Ascending aorta (tissue), 2 donors: ENCODE results near the gene REV3L. TPM values are rescaled to one million over a fixed set of nuclear protein-coding genes. Genes with fewer than 3 reads are reported as not detected.

Source experiments
- DNase-seq, 2 donors: peaks; one replicate each; pipeline ENCODE4 v3.0.0-alpha.2; 2019; ENCODE audit warnings: low spot score in 2 of 2
- H3K27ac ChIP-seq, 2 donors: fragments of 200-600 bp; sonication (generic); one replicate each; pipeline ENCODE4 v1.5.1; 2016 to 2017; ENCODE audit warnings: mild to moderate bottlenecking in 1 of 2
- H3K27me3 ChIP-seq: fragments of 200-600 bp; sonication (generic); one replicate; pipeline ENCODE4 v1.5.1; 2017
- H3K36me3 ChIP-seq, 2 donors: fragments of 200-600 bp; sonication (generic); one replicate each; pipeline ENCODE4 v1.5.1; 2016
- H3K4me1 ChIP-seq, 2 donors: fragments of 200-600 bp; sonication (generic); one replicate each; pipeline ENCODE4 v1.5.1; 2016 to 2017; ENCODE audit warnings: mild to moderate bottlenecking in 1 of 2
- H3K4me3 ChIP-seq, 2 donors: fragments of 200-600 bp; sonication (generic); one replicate each; pipeline ENCODE4 v1.5.1; 2016 to 2017; ENCODE audit warnings: mild to moderate bottlenecking in 1 of 2
- H3K9me3 ChIP-seq, 2 donors: fragments of 200-600 bp; sonication (generic); one replicate each; pipeline ENCODE4 v1.5.1; 2016
- intact Hi-C: fragments of 100-400 bp; cut with DNase I; formaldehyde crosslinking; loops from one replicate; pipeline ENCODE4 v1.15.1; 2023
- total RNA-seq: library from RNA; depleted of rRNA; stranded (reverse); fragments of >200 nt; gene quantifications from one replicate; pipeline ENCODE4 v1.1.0, GENCODE V29; 2016
- TF ChIP-seq, protein P1 (sequence below), 3 experiments: fragments of 200-600 bp in 2 of 3; fragments of 450-650 bp in 1 of 3; sonication (generic) in 2 of 3; IDR thresholded peaks; one replicate each; pipeline ENCODE4 v1.5.1; 2016 to 2019; ENCODE audit warnings: antibody characterized with exemption in 3 of 3, mild to moderate bottlenecking in 1 of 3, moderate library complexity in 1 of 3

REV3L gene, protein sequence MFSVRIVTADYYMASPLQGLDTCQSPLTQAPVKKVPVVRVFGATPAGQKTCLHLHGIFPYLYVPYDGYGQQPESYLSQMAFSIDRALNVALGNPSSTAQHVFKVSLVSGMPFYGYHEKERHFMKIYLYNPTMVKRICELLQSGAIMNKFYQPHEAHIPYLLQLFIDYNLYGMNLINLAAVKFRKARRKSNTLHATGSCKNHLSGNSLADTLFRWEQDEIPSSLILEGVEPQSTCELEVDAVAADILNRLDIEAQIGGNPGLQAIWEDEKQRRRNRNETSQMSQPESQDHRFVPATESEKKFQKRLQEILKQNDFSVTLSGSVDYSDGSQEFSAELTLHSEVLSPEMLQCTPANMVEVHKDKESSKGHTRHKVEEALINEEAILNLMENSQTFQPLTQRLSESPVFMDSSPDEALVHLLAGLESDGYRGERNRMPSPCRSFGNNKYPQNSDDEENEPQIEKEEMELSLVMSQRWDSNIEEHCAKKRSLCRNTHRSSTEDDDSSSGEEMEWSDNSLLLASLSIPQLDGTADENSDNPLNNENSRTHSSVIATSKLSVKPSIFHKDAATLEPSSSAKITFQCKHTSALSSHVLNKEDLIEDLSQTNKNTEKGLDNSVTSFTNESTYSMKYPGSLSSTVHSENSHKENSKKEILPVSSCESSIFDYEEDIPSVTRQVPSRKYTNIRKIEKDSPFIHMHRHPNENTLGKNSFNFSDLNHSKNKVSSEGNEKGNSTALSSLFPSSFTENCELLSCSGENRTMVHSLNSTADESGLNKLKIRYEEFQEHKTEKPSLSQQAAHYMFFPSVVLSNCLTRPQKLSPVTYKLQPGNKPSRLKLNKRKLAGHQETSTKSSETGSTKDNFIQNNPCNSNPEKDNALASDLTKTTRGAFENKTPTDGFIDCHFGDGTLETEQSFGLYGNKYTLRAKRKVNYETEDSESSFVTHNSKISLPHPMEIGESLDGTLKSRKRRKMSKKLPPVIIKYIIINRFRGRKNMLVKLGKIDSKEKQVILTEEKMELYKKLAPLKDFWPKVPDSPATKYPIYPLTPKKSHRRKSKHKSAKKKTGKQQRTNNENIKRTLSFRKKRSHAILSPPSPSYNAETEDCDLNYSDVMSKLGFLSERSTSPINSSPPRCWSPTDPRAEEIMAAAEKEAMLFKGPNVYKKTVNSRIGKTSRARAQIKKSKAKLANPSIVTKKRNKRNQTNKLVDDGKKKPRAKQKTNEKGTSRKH (N-terminal part only)
- total RNA-seq, result 91.5 TPM

DNA sequence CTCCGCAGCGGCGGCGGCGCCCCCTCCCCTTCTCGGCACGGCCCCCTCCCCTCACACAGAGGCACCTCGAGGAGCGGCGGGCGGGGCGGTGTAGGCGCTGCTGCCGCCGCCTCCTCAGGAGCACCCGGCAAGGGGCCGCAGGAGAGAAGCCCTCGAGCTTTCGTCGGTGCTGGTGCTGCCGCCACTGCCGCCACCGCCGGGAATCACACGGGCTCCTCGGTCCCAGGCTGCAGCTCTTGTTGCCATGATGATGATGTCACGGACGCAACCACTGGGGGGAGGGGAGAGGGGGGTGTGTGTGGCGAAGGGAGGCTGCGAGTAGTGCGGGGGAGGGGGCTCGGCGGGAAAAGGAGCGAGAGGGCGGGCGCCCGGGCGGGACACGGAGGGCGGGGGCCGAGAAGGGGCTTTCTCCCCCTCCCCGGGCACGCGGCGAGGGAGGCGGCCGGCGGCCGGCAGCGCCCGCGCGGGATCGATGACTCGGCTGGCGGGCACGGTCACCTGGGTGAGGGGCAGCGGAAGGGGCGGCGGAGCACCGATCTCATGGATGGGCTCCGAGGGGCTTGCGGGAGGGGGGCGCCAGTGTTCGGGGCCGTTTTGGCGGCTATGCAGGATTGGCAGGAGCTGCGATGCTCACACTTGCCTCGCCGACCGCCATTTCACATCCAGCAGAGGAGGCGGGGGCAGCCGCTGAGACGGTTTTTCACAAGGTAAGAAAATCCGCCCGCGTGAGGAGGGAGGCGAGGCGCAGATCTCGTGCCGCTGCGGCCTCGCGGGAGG lies at the start of gene REV3L:
TSS of gene REV3L (minus strand) at position 260 of the 777 bp plus-strand sequence. CDS start 330 bp downstream, outside the sequence.
- intact Hi-C loops, result loop anchor here (1.0 to 10.0 kb wide), 9 partner anchors 14 to 666 kb away; partner anchors contain the start of genes CDK19 and TRAF3IP2
- H3K27ac ChIP-seq, result peak within 1 kb of the TSS; percentile 97 to 99

DNA sequence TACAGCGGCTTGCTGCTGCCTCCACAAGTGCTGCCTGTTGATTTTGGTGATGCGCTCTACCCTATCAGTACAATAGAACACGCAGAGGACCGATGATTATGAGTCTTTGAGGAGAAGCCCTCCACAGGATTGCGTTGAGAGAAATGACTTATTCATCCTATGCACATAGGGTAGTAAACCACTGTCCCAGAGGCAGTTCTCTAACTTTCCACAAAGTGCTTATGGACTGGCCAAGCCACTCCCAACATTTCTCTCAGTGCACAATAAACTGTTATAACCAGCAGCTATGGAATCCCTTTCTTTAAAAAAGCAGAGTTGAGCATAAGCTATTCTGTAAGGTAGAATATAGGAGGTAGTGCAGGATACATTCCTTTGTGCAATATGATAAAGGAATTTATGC lies 48.2 kb upstream of the REV3L start:
- intact Hi-C loops, result no loop called here
- Histone ChIP-seq H3K9me3 (no peaks in the 10 kb centered on the region), H3K27ac (no peak overlapping the region), H3K4me1 (peaks cover 0 to 3% of the 10 kb centered on the region in 2 donors), H3K4me3 (no peak overlapping the region), H3K27me3 (no peaks in the 10 kb centered on the region), H3K36me3 (no peaks in the 10 kb centered on the region)
- TF ChIP-seq, protein P1, sequence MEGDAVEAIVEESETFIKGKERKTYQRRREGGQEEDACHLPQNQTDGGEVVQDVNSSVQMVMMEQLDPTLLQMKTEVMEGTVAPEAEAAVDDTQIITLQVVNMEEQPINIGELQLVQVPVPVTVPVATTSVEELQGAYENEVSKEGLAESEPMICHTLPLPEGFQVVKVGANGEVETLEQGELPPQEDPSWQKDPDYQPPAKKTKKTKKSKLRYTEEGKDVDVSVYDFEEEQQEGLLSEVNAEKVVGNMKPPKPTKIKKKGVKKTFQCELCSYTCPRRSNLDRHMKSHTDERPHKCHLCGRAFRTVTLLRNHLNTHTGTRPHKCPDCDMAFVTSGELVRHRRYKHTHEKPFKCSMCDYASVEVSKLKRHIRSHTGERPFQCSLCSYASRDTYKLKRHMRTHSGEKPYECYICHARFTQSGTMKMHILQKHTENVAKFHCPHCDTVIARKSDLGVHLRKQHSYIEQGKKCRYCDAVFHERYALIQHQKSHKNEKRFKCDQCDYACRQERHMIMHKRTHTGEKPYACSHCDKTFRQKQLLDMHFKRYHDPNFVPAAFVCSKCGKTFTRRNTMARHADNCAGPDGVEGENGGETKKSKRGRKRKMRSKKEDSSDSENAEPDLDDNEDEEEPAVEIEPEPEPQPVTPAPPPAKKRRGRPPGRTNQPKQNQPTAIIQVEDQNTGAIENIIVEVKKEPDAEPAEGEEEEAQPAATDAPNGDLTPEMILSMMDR (IDR thresholded peaks at IDR 0.05), result no peak
- DNase-seq, result no peak

More for the DNA sequence above, at the start of gene REV3L:
- Histone ChIP-seq H3K27me3 (no peaks in the 10 kb centered on the region), H3K9me3 (no peaks in the 10 kb centered on the region), H3K36me3 (no peaks in the 10 kb centered on the region), H3K4me3 (peak within 1 kb of the TSS; percentile 82 to 98), H3K4me1 (peaks cover 0 to 33% of the 10 kb centered on the region in 2 donors)
- TF ChIP-seq, protein P1 (IDR thresholded peaks at IDR 0.05), result no peak
- DNase-seq, result peak; percentile 79 to 94

DNA sequence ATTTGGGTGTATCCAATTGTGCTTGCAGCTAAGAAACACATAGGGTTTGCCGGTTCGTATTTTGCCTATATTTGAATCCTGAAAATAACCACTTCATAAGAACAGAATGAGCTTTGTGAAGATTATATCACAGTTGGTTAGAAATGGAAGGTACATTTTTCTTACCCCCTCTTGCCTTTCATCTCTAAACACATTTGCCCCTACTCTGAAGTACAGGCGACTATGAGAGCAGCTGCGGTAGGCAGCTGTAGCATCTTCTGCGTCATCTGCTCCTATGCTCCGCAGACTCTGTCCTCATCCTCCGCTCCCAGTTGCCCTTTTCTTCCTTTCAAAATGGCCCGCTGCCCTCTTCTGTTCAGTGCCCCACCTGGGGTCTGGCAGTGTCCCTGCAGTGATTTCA lies 47.6 kb upstream of the REV3L start:
- H3K27ac ChIP-seq, result no peak overlapping the region
- no peak for DNase-seq
- TF ChIP-seq, protein P1 (IDR thresholded peaks at IDR 0.05), result no peak
- H3K9me3 ChIP-seq, result no peaks in the 10 kb centered on the region
- H3K4me3 ChIP-seq, result no peak overlapping the region
- H3K27me3 ChIP-seq, result no peaks in the 10 kb centered on the region
- H3K4me1 ChIP-seq, result peaks cover 0 to 3% of the 10 kb centered on the region in 2 donors
- H3K36me3 ChIP-seq, result no peaks in the 10 kb centered on the region
- intact Hi-C loops, result no loop called here

DNA sequence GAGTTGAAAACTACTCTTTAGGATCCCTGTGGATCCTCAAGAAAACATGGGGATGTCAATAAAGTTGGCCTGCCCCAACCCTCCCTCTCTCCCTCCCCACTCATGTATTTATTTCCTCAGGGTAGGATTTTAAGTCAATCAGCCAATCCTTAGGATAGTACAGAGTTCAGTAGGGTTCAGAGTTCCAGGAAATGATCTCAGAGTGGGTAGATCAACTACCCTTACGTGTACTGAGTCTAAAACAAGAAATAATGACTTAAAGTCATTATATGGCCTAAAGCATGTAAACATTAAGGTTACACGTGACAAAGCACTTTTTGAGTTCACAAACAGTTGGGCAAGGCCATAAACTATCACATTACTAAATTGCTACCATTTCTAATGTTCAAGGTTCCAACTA lies 47.2 kb upstream of the REV3L start:
- DNase-seq, result no peak
- Histone ChIP-seq H3K4me1 (peaks cover 0 to 3% of the 10 kb centered on the region in 2 donors), H3K36me3 (no peaks in the 10 kb centered on the region), H3K9me3 (no peaks in the 10 kb centered on the region), H3K4me3 (no peak overlapping the region), H3K27me3 (no peaks in the 10 kb centered on the region), H3K27ac (no peak overlapping the region)
- TF ChIP-seq, protein P1 (IDR thresholded peaks at IDR 0.05), result no peak
- intact Hi-C loops, result no loop called here
